GM18498 (cell line): ENCODE measurements around the gene SLC22A17.
"Not testable (repeated sequence)": the region's sequence is repeated elsewhere in the genome, so short reads cannot be mapped to it uniquely, and the experiment has no call there.

Experiments used
- ATAC-seq: cut with Tn5 transposase; IDR thresholded peaks from one replicate; pipeline ENCODE4 v1.9.1; 2021; ENCODE audit warnings: mild to moderate bottlenecking, moderate library complexity; ENCODE audit not compliant: unreplicated experiment

Gene SLC22A17

DNA sequence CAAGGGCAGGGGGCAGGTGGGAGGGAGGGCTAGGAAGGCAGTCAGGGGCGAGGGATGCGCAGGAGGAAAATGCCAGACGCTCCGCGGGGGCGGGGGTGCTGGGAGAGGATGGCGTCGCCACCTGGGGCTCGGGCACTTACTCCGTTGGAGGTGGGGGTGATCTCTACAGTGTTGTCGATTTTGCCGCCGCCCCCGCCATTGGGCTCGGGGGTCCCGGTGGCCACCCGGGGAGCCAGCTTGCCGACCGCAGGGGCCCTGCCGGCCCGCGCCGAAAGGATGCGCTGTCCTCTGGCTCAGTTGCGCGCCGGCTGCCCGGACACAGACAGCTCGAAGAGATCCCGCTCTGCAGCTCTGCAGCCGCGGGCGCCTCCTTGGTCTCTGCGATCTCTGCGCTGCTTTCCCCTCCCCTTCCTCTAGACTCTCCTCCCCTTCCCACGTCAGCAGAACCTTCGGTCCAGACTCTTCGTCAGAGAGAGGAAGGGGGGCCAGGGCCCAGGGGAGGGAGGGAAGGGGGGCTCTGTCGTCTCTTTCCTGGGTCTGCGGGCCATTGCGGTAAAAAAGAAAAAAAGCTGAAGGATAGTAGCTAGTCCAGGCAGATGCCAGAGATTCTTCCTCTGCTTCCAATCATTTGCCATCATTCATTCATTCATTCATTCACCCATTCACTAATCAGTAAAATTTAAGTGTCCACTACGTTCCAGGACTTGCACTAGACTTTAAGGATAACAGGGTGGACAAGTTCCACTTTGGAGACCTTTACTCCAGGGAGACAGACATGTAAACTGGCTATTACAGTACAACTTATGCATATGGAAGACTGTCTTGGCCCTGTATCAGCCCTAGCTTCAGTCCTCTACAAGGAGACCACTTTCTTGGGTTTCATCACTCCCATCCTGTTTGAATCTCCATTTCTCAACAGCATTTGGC lies at the start of gene SLC22A17:
SLC22A17 (minus strand) TSS at position 382 of the 927 bp plus-strand sequence.
- ATAC-seq: no peak

DNA sequence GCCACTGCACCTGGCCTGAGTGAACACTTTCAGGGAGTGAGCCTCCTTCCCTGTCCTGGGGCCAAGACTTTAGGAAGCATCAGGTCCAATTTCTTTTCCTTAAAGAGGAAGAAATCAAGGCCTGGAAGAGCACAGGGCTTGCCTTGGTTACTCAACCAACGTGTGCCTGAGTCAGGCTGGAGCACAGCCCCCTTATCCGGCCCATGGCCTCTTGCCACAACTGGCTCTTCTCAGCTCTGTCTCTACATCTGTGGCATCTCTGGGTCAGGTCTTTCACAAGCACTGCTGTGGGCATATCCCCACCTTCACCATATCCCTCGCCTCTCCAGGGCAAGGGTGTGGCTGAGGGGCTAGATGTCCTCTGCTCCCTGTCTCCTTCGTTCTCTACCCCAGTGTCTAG lies 48.6 kb upstream of the SLC22A17 start:
- ATAC-seq: no peak

DNA sequence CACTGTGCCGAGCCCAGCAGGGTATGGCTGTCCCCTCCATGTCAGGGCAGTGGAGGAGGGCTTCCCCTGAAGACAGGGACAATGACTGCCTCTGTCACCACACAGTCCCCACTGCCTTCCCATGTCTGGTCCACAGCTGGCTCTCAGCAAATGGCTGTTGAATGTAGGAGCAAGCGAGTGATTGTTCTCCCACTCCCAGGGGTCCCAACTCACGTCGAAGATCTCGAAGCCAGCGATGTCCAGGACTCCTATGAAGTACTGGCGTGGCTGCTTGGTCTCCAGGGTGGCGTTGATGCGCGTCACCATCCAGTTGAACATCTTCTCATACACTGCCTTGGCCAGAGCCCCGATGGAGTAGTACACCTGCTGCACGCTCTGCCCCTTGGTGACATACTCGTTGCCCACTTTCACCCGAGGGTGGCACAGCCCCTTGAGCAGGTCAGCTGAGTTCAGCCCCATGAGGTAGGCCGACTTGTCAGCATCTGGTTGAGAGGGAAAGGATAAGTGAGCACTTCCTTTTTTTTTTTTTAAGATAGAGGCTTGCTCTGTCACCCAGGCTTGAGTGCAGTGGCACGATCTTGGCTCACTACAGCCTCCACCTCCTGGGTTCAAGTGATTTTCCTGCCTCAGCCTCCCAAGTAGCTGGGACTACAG lies 47.9 kb upstream of the SLC22A17 start:
- not testable (repeated sequence) for ATAC-seq

DNA sequence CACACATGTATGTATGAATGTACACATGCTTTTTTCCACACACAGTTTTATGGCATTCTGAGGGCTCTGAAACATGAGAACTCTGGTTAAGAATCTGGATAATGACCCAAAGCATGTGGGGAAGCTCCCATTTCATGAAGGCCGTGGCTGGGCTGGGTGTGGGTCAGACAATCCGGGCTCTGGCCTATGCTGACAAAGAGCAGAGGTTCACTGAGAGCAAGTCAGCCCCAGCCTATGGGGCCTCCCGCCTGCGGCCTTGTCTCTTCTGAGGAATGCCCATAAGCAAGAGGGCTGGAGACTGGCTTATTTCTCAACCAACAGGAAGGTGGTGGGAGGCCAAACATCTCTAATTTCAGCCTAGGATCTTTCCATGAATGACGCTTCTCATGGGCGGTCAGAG lies 46.9 kb upstream of the SLC22A17 start:
- no peak for ATAC-seq

DNA sequence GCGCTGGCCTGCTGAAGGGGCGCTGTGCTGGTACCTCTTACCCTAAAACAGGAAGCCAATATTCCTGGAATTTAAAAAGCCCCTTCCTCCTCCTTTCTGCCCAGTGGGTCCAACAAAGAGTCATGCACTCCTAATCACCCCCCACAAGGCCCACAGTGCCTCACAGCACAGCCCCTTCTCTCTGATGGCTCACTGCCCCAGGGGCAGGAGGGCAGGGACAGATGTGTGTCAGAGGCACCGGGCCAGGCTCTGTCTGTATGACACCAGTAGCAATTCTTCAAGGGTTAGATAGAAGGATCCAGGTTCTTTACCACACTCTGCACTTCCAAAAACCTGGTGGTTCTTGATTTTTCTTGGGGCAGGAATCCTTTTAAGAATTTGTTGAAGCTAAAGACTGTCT lies 46.4 kb upstream of the SLC22A17 start:
- ATAC-seq: no peak

DNA sequence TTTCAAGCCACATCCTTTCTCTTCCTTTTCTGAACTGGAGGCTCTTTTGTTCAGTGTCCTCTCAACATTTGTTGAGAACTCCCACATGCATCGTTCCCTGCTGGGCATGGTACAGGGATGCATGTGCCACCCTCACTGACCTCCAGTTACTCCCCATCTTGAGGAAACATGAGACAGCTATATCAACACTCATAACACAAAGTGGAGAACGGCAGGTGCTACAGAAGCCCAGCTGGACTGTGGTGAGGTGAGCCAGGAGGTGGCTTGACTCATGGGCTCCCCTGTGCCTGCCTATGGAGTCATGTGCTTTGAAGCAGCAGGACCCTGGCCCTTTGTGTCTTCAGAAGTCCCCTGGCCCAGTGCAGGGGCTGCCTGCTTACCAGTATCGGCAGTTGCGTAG lies 45.7 kb upstream of the SLC22A17 start:
- ATAC-seq: no peak

DNA sequence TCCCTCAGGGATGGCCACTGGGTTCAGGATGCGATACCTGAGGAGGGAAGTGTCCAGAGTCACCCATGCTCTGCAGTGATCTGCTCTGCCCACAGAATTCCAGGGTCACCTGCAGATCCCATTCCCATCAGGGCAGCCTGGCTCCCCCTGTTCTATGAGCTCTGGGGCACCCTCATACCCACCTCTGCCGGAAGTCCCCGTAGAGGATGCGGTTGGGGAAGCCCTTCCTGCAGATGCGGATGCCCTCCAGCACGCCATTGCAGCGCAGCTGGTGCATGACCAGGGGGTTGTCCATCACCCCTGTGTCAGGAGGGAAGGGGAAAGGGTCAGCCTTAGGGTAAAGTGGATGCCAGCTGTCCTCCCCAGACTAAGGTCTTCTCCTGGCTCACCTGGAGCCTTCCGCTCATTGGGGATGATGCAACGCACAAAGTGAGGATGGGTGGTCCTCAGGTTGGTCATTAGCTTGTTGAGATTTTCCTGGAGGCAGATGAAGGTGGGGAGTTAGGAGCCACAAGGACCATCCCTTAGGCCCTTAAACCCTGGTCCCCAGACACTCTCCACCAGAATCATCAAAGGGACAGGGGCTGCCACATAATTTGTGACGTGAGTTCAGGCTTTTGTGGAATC lies 44.2 kb upstream of the SLC22A17 start:
- ATAC-seq: no peak

DNA sequence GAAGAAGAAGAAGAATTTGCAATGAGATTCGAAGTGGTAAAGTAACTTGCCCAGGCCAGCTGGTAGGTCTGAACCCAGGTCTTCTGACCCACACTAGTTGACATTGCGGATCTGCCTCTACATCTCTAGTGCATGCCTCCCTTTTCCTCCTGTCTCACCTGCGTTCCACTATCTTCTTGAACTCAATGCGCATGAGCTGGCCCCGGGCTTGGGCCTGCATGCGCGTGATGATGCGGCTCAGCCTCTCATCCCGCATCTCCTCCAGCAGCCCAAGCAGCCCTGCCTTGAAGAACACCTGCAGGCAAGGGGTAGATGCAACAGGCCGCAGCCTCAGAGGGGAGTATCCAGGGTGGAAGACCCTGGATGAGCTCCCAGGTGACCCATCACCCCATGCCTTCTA lies 43.4 kb upstream of the SLC22A17 start:
- ATAC-seq: no peak

DNA sequence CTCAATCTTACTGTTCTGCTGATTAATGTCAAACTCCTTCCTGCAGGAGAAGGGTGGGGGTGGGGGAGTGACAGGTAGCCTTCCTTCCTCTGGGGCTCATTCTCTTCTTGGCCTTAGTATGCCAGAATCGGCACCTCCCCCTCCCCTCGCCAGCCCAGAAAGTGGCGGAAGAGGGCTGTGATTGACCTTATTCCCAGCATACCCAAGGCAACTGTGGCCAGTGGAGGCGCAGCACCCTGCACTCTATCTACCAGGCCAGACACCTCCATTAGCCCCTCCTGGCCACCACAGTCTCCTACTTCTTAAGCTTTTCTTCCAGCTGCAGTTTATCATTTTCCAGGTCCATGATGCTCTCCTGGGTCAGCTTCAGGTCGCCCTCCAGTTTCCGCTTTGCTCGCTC lies 39.9 kb upstream of the SLC22A17 start:
- ATAC-seq: no peak

DNA sequence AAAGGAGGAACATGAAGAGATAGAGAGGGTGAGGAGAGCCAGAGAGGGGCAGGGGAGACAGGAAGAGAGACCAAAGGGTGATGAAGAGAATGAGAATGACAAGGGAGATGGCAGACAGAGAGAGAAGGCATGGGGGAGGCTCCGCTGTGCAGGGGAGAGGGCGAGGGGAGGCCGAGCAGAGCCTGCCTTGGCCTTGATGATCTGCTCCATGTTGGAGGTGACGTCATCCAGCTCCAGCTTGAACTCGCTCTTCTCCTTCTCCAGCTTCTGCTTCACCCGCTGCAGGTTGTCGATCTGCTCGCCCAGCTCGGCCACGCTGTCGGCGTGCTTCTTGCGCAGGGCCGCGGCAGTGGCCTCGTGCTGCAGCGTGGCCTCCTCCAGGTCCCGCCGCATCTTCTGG lies 37.2 kb upstream of the SLC22A17 start:
- ATAC-seq: not testable (repeated sequence)

- no peak for ATAC-seq
These were observed 36.7 kb upstream of the SLC22A17 start for GRCh38 chr14:23389396-23389795.

DNA sequence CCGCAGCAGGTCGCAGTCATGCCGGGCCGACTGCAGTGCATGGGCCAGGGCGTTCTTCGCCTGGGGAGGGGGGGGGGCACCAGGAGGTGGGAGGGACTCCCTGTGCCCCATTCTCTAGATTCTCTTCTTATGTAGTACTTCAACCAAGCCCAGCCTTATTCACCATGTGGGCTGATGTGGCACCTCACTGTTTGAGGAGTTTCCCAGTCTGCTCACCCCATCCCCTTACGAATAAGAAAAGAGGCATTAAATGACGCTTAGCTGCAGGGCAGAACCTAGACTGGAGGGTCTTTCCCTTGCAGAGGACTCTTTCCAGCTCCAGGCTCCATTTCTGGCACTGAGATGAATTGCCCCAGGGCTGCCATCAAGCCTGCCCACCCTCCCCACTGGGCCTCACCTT lies 36.3 kb upstream of the SLC22A17 start:
- no peak for ATAC-seq

DNA sequence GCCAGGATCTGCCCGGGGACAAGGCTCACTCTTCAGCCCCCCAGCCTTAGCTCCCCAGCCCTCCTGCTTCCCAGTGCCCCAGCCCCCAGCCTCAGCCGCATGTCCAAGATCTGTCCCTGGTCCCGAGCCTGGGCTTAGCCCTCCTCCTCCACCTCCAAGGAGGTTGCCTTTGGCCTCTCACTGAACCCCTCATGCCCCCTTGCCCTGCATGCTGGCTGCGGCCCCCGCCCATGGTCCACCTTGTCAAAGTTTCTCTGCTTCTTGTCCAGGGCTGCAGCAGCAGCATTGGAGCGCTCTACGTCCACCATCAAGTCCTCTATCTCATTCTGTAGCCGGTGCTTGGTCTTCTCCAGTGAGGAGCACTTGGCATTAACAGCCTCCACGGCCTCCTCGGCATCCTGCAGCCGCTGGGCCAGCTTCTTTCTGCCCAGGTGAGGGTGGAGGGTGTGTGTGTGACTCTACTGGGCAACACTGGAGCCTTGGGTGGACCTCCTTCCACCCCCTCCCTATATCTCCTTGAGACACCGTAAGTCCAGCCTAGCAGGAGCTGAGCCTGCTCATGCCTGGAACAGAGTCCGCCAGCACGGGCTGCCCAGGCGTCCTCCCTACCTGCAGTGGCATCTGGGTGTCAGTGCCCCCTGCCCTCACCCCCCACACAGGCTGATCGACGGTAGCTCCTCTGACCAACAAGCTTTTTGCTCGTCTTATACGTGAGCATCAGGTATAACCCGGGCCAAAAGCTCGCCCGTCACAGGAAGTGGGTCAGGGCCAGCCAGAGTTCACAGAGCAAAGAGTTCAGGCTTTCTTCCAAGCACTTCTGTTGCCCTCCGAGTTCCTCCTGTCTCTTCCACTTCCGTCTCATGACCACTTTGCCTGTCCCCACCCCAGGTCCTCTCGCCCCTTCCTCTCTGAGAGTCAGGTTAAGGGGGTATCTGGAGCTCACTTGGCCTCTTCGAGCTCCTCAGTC lies 35.5 kb upstream of the SLC22A17 start:
- ATAC-seq: no peak

DNA sequence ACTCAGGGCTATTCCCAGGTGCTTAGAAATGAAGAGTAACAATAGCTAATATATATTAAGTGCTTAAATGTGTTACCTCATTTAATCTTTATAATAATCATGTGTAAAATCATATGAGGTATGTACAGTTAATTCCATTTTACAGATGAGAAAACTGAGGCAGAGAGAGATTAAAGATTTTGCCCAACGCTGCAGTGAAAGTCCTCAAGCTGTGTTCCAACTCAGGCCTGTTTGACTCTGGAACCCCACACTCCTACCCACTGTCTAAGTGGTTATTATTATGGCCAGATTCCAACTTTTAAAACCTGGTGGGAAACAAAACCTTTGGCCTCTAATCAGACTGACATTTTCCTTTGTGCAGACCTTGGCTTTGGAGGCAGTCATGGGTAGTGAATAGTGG lies 34.3 kb upstream of the SLC22A17 start:
- no peak for ATAC-seq

- not testable (repeated sequence) for ATAC-seq
These were observed 33.6 kb upstream of the SLC22A17 start for GRCh38 chr14:23386266-23386657.

GRCh38 chr14:23385642-23386265 lies 33.1 kb upstream of the SLC22A17 start:
- ATAC-seq: no peak

GRCh38 chr14:23385244-23385641 lies 32.6 kb upstream of the SLC22A17 start:
- no peak for ATAC-seq

- no peak for ATAC-seq
These were observed 31.8 kb upstream of the SLC22A17 start for GRCh38 chr14:23384364-23385080.

DNA sequence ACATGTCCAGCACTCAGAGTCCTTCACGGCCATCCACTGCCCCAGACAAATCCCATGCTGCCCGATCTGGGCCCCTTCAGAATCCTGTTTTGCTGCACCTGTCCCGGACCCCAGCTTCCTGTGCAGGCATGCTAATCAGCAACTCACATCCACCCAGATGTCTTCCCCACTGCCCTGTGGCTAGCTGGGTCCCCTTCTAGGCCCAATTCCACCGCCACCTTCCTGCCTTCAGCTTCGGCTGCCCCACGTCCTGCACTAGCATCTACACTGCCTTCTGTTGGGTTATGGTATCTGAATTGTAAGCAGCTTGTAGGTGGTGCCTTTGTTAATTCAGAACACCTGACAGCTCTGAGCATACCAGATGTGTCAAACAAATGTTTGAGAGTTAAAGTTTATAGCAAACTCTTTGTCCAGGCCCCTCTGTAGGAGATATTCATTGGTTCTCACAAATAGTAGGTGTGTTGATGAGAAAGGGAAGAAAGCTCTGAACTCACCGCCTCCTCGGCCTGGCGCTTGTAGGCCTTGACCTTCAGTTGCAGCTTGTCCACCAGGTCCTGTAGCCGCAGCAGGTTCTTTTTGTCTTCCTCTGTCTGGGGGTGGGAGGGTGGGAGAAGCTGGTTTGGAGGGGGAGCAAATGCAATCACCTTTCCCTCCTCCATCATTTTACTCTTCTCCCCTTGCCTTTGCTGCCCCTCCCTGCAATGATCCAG lies 30.2 kb upstream of the SLC22A17 start:
- no peak for ATAC-seq
